ENCODE results near the gene SPANXN5. TPM values are rescaled to one million over a fixed set of nuclear protein-coding genes. Genes with fewer than 3 reads are reported as not detected.

Gene SPANXN5
- total and polyA plus RNA-seq, 4 donors: not detected

DNA sequence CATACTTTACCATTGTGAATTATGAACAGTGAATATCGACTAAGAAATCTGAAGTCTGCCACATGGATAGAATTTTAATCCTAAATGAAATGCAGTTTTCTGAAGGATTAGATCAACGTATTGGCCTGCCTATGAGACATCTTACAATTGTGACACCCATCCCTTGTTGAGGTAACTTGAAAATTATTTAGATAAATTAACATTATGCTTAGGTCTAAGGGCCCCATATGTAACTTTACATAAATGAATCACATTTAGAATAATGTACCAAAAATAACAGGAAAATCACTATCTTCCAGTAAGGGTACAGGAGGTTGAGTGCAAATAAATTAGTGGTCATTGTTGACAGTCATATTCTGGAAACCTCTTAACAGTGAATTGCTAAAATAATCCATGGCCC lies 27.4 kb upstream of the SPANXN5 start:
- DNase-seq (no peak), ATAC-seq (ENCODE audit: insufficient read depth, low FRiP score) (no peak)
- H3K36me3 ChIP-seq (ENCODE audit: control insufficient read depth in 4 of 4, insufficient read depth in 4 of 4, low read length in 4 of 4): no peaks in the 10 kb centered on the region
- WGBS, 2 donors: 50 to 87% methylated on average over 2 of the region's 2 CpGs
- no peaks in the 10 kb centered on the region for H3K4me1 ChIP-seq (ENCODE audit: control insufficient read depth in 5 of 5, insufficient read depth in 5 of 5, low read length in 5 of 5)
- no peak for TF ChIP-seq CTCF (IDR thresholded peaks at IDR 0.05; ENCODE audit: control extremely low read depth, extremely low read depth)
- H3K9me3 ChIP-seq (ENCODE audit: control insufficient read depth in 4 of 4, insufficient read depth in 3 of 4, low read length in 3 of 4): peaks cover 0 to 9% (median 0%) of the 10 kb centered on the region in 4 donors
- no peak overlapping the region for H3K9ac ChIP-seq (ENCODE audit: insufficient read depth in 1 of 2, low read length in 2 of 2)
- no peak overlapping the region for H3K4me3 ChIP-seq
- peaks cover 0 to 23% (median 18%) of the 10 kb centered on the region in 3 donors for H3K27me3 ChIP-seq (ENCODE audit: control insufficient read depth in 3 of 3, insufficient read depth in 3 of 3, low read length in 2 of 3)
- no peak overlapping the region for H3K27ac ChIP-seq (ENCODE audit: low read depth in 1 of 2, low read length in 1 of 2)

GRCh38 chrX:52821079-52821760 lies 24.0 kb upstream of the SPANXN5 start:
- DNase-seq (no peak), ATAC-seq (ENCODE audit: insufficient read depth, low FRiP score) (no peak)
- no peak overlapping the region for H3K27ac ChIP-seq (ENCODE audit: low read depth in 1 of 2, low read length in 1 of 2)
- no peaks in the 10 kb centered on the region for H3K4me1 ChIP-seq (ENCODE audit: control insufficient read depth in 5 of 5, insufficient read depth in 5 of 5, low read length in 5 of 5)
- no peak overlapping the region for H3K9ac ChIP-seq (ENCODE audit: insufficient read depth in 1 of 2, low read length in 2 of 2)
- peaks cover 0 to 42% (median 38%) of the 10 kb centered on the region in 3 donors for H3K27me3 ChIP-seq (ENCODE audit: control insufficient read depth in 3 of 3, insufficient read depth in 3 of 3, low read length in 2 of 3)
- peaks cover 0 to 7% (median 0%) of the 10 kb centered on the region in 4 donors for H3K9me3 ChIP-seq (ENCODE audit: control insufficient read depth in 4 of 4, insufficient read depth in 3 of 4, low read length in 3 of 4)
- H3K36me3 ChIP-seq (ENCODE audit: control insufficient read depth in 4 of 4, insufficient read depth in 4 of 4, low read length in 4 of 4): no peaks in the 10 kb centered on the region
- TF ChIP-seq CTCF (IDR thresholded peaks at IDR 0.05; ENCODE audit: control extremely low read depth, extremely low read depth): no peak
- H3K4me3 ChIP-seq: no peak overlapping the region
- WGBS, 2 donors: 78 to 90% methylated on average over 11 of the region's 11 CpGs

DNA sequence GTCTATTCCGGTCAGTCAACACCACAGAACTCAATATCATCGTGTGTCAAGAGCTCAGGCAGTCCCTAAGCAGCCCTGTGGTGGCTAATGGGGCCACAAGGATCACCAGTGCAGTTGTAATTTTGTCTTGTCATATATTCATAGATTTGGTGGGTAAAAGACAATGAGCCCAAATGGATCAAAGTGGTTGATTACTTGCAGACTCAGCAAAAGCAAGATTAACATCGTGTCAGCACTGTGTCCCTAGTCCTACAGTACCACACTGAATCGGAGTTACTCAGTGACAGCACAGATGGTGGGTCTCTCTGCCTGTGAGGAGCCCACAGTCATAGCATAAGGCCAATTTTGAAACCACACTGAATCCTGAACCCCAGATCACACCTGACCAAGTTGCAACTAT lies 22.6 kb upstream of the SPANXN5 start:
- 77 to 90% methylated on average over 4 of the region's 4 CpGs for WGBS, 2 donors
- no peak for TF ChIP-seq CTCF (IDR thresholded peaks at IDR 0.05; ENCODE audit: control extremely low read depth, extremely low read depth)
- Histone ChIP-seq H3K4me3 (no peak overlapping the region), H3K27ac (ENCODE audit: low read depth in 1 of 2, low read length in 1 of 2) (no peak overlapping the region), H3K27me3 (ENCODE audit: control insufficient read depth in 3 of 3, insufficient read depth in 3 of 3, low read length in 2 of 3) (peaks cover 0 to 45% (median 42%) of the 10 kb centered on the region in 3 donors), H3K9ac (ENCODE audit: insufficient read depth in 1 of 2, low read length in 2 of 2) (no peak overlapping the region), H3K9me3 (ENCODE audit: control insufficient read depth in 4 of 4, insufficient read depth in 3 of 4, low read length in 3 of 4) (peaks cover 0 to 7% (median 0%) of the 10 kb centered on the region in 4 donors), H3K36me3 (ENCODE audit: control insufficient read depth in 4 of 4, insufficient read depth in 4 of 4, low read length in 4 of 4) (no peaks in the 10 kb centered on the region), H3K4me1 (ENCODE audit: control insufficient read depth in 5 of 5, insufficient read depth in 5 of 5, low read length in 5 of 5) (no peaks in the 10 kb centered on the region)
- DNase-seq (no peak), ATAC-seq (ENCODE audit: insufficient read depth, low FRiP score) (no peak)
